ENCODE data around the gene IRAK4. TPM values are rescaled to one million over a fixed set of nuclear protein-coding genes. Genes with fewer than 3 reads are reported as not detected.
A peak's percentile ranks its signal among the peaks of the same experiment; 100 is the strongest.

The IRAK4 gene
- total RNA-seq, result 10 to 100 TPM; 37.4 to 46.4 (median 38.7) TPM

DNA sequence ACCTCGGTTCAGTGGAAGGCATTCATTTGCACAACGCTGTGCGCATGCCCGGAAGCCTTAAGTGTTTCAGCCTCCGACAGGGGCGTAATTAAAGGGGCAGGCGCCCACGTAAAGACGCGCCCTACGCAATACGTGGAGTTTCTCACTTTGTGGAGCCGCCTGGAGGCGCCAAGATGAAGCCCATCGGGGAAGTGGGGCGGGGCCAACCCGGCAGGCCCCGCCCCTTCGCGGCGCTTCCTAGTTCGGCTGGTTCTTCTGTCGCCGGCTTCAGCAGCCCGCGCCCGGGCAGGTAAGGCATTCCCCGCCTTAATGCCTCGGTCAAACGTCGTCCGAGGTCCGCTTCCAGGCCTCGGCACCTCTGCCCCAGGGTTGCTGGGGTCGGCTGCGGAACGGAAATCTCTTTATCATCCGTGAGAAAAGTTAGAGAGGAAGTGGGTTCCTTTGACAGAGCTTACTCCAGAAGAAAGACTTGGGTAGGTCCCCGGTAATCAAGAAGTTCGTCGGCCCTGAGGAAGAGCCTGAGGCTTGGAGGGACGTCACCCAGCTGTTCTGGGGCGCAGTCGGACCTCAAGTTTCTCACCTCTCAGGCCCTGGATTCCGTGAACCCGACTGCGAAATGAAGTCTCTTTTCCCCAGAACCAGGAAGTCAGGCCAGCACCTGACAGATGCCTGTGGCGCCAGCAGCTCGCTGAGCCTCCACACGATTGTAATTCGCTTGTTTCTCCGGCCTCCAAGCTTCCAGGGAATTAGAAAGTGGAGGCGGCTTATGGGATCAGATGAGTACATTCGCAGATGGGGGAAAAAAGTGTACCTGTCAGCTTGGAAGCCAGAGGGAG, at the start of gene IRAK4, which contains the start of gene PUS7L:
Gene IRAK4 (plus strand): TSS at position 224 of the 836 bp plus-strand sequence. CDS start 9,161 bp downstream, outside the sequence.
Gene PUS7L (minus strand): TSS at position 63 of the 836 bp plus-strand sequence. CDS start 3,545 bp downstream, outside the sequence.
- no peaks in the 10 kb centered on the region for H3K9me3 ChIP-seq
- DNase-seq (ENCODE audit: low spot score in 2 of 2), result peak; percentile 92 to 95
- peak within 1 kb of the TSS; percentile 88 to 95 for H3K27ac ChIP-seq
- H3K4me3 ChIP-seq, result peak within 1 kb of the TSS; percentile 65 to 82 (median 73)
- H3K27me3 ChIP-seq, result no peaks in the 10 kb centered on the region
- peak; percentile 75 for TF ChIP-seq POLR2A (IDR thresholded peaks at IDR 0.05)
- TF ChIP-seq POLR2AphosphoS5 (IDR thresholded peaks at IDR 0.05), result peak; percentile 68 to 84 (median 73)
- TF ChIP-seq, protein P1, sequence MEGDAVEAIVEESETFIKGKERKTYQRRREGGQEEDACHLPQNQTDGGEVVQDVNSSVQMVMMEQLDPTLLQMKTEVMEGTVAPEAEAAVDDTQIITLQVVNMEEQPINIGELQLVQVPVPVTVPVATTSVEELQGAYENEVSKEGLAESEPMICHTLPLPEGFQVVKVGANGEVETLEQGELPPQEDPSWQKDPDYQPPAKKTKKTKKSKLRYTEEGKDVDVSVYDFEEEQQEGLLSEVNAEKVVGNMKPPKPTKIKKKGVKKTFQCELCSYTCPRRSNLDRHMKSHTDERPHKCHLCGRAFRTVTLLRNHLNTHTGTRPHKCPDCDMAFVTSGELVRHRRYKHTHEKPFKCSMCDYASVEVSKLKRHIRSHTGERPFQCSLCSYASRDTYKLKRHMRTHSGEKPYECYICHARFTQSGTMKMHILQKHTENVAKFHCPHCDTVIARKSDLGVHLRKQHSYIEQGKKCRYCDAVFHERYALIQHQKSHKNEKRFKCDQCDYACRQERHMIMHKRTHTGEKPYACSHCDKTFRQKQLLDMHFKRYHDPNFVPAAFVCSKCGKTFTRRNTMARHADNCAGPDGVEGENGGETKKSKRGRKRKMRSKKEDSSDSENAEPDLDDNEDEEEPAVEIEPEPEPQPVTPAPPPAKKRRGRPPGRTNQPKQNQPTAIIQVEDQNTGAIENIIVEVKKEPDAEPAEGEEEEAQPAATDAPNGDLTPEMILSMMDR (IDR thresholded peaks at IDR 0.05), result peak in 2 of 3 donors; percentile 32 to 49
- intact Hi-C loops (cut with DNase I; ENCODE audit: low total_unique reads), result no loop called here
- no peaks in the 10 kb centered on the region for H3K36me3 ChIP-seq
- H3K4me1 ChIP-seq, result peaks cover 0 to 16% of the 10 kb centered on the region in 2 donors

DNA sequence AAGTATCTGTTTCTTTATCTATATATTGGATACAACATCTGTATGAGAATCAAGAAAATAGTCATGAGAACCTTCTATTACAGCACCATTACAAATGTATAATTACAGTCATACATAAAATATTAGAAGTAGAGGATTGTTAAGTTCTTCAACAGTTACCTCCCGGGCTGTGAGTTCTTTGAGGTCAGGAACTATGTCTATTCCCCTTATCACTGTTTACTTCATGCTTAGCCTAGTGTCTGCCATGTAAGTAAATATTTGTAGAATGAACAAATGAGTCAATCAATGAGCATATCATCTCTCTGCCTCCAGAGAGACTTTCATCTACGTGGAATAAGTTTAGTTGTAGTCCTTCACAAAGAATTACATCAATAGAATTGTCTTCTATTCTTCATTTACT, 47.4 kb upstream of the IRAK4 start:
- no peaks in the 10 kb centered on the region for H3K36me3 ChIP-seq
- H3K27ac ChIP-seq, result no peak overlapping the region
- H3K9me3 ChIP-seq, result peaks cover 0 to 8% of the 10 kb centered on the region in 2 donors
- intact Hi-C loops (cut with DNase I; ENCODE audit: low total_unique reads), result no loop called here
- H3K4me1 ChIP-seq, result no peaks in the 10 kb centered on the region
- H3K4me3 ChIP-seq, result no peak overlapping the region
- TF ChIP-seq POLR2A (IDR thresholded peaks at IDR 0.05) (no peak), POLR2AphosphoS5 (IDR thresholded peaks at IDR 0.05) (no peak)
- TF ChIP-seq, protein P1 (IDR thresholded peaks at IDR 0.05), result no peak
- H3K27me3 ChIP-seq, result no peaks in the 10 kb centered on the region
- no peak for DNase-seq (ENCODE audit: low spot score in 2 of 2)

DNA sequence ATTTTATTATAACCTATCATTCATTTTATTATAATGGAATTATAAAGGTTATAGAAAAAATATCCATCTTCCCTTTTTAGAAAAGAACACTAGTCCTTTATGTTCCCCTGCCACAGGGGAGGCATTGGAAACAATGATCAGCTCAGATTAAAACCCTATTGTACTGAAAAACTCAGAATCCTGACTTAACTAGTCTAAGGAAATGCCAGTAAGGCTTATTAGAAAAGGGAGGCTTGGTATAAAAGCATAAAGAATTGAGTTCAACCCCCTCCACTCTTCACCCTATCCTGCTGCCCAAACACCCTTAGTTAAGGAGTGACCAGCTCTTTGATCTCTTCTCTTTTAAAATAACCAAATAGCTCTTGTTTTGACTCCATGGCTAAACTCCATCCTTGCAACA, 36.1 kb upstream of the IRAK4 start:
- no peak overlapping the region for H3K4me3 ChIP-seq
- no peaks in the 10 kb centered on the region for H3K36me3 ChIP-seq
- H3K9me3 ChIP-seq, result no peaks in the 10 kb centered on the region
- TF ChIP-seq POLR2A (IDR thresholded peaks at IDR 0.05) (no peak), POLR2AphosphoS5 (IDR thresholded peaks at IDR 0.05) (no peak)
- H3K27me3 ChIP-seq, result no peaks in the 10 kb centered on the region
- no peaks in the 10 kb centered on the region for H3K4me1 ChIP-seq
- no peak overlapping the region for H3K27ac ChIP-seq
- intact Hi-C loops (cut with DNase I; ENCODE audit: low total_unique reads), result loop anchor here (5.0 kb wide), 1 partner anchor 1120 kb away; no protein-coding TSS in a partner anchor
- no peak for DNase-seq (ENCODE audit: low spot score in 2 of 2)

DNA sequence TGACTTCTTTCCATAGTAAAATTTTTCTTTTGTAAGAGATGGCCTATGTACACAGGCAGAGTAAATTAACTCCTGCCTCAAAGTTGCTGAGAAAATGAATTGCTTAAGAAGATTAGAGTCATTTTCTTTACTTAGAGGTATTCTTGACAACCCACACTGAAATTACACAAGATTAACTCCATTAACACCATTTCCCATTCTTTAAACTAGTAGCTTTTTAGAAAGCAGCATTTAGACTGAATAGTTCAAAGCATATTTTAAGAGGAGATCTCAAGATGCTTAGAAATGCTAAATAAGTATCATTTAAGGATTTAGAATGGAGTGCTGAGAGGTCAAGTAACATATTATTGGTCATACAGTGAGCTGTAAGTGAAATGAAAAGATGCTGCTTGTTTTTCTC, 35.6 kb upstream of the IRAK4 start:
- no peaks in the 10 kb centered on the region for H3K27me3 ChIP-seq
- no peak for DNase-seq (ENCODE audit: low spot score in 2 of 2)
- no peaks in the 10 kb centered on the region for H3K4me1 ChIP-seq
- H3K36me3 ChIP-seq, result peaks cover 4% of the 10 kb centered on the region
- intact Hi-C loops (cut with DNase I; ENCODE audit: low total_unique reads), result loop anchor here (5.0 kb wide), 1 partner anchor 1121 kb away; no protein-coding TSS in a partner anchor
- H3K9me3 ChIP-seq, result no peaks in the 10 kb centered on the region
- no peak overlapping the region for H3K27ac ChIP-seq
- no peak for TF ChIP-seq POLR2A (IDR thresholded peaks at IDR 0.05)
- no peak for TF ChIP-seq POLR2AphosphoS5 (IDR thresholded peaks at IDR 0.05)
- no peak overlapping the region for H3K4me3 ChIP-seq

DNA sequence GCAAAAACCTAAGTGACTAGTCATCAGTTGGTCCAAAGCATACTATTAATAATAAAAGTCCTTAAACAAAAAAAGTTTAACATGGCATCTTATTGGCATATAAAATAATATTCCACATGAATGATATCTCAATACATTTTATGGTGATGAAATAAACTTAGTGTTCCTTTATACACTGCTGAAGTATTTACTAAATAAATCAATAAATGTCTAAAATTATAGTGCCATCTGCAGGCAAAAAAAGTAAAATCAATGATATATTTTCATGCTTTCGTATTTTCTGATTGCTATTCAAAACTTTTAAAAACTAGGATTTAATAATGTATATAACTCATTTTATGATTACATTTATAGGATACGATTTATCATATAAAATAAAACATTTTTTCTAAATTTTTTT, 30.6 kb upstream of the IRAK4 start:
- no peaks in the 10 kb centered on the region for H3K4me1 ChIP-seq
- H3K4me3 ChIP-seq, result no peak overlapping the region
- no peaks in the 10 kb centered on the region for H3K9me3 ChIP-seq
- H3K27ac ChIP-seq, result no peak overlapping the region
- DNase-seq (ENCODE audit: low spot score in 2 of 2), result no peak
- intact Hi-C loops (cut with DNase I; ENCODE audit: low total_unique reads), result no loop called here
- no peak for TF ChIP-seq POLR2AphosphoS5 (IDR thresholded peaks at IDR 0.05)
- TF ChIP-seq POLR2A (IDR thresholded peaks at IDR 0.05), result no peak
- TF ChIP-seq, protein P1 (IDR thresholded peaks at IDR 0.05), result no peak
- peaks cover 6% of the 10 kb centered on the region for H3K36me3 ChIP-seq
- no peaks in the 10 kb centered on the region for H3K27me3 ChIP-seq

DNA sequence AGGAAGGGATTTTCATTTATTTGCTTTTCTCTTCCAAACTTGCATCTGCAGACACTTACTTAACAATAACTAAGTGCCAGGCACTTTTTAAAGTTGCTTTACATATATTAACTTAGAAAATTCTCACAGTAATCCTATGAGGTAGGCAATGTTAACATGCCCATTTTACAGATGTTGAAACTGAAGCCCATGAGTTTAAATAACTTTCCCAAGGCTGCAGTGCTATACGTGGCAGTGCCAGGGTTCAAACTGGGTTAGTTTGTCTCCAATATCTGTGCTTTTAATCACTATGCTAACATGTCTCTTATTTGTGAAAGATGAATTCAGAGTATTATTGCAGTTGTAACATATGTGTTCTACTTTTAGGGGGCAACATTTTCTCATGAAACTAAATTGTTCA, 30.1 kb upstream of the IRAK4 start:
- Histone ChIP-seq H3K9me3 (no peaks in the 10 kb centered on the region), H3K4me3 (no peak overlapping the region), H3K27me3 (no peaks in the 10 kb centered on the region), H3K27ac (no peak overlapping the region), H3K36me3 (peaks cover 6% of the 10 kb centered on the region), H3K4me1 (no peaks in the 10 kb centered on the region)
- DNase-seq (ENCODE audit: low spot score in 2 of 2), result no peak
- intact Hi-C loops (cut with DNase I; ENCODE audit: low total_unique reads), result no loop called here
- TF ChIP-seq POLR2A (IDR thresholded peaks at IDR 0.05) (no peak), POLR2AphosphoS5 (IDR thresholded peaks at IDR 0.05) (no peak)

All from breast epithelium (tissue), 4 donors.